Kidney capillary endothelial cell (primary cell): ENCODE results near the gene SRGAP3.

Experiments
- DNase-seq: peaks from one replicate; pipeline ENCODE4 v3.0.0-alpha.2; 2018; ENCODE audit warnings: low spot score

The SRGAP3 gene

DNA sequence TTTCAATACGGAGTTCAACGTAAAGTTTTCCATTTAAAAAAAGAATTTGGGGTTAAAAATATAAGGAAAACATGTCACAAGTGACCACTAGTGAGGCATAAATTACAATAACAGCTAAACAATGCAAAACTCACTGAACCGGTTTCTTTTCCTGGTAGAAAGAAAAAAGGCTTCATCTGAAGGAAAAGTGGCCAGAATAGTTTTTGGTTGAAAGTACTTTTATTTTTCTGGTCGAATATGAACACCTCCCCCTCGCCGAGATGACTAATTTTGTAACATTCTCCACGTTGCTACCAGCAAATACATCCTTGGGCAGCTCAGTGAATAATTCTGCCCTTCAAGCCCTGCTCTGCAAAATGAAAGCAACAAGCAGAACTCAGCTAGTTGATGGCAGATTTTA is 3.9 kb upstream of the SRGAP3 start:
- no peak for DNase-seq

GRCh38 chr3:9251055-9251786 is 1.8 kb upstream of the SRGAP3 start:
- DNase-seq = no peak

GRCh38 chr3:9250236-9250635 is 790 bp upstream of the SRGAP3 start:
- no peak for DNase-seq

GRCh38 chr3:9248522-9249271 is 749 bp downstream of the SRGAP3 start:
- peak; percentile 1 for DNase-seq

DNA sequence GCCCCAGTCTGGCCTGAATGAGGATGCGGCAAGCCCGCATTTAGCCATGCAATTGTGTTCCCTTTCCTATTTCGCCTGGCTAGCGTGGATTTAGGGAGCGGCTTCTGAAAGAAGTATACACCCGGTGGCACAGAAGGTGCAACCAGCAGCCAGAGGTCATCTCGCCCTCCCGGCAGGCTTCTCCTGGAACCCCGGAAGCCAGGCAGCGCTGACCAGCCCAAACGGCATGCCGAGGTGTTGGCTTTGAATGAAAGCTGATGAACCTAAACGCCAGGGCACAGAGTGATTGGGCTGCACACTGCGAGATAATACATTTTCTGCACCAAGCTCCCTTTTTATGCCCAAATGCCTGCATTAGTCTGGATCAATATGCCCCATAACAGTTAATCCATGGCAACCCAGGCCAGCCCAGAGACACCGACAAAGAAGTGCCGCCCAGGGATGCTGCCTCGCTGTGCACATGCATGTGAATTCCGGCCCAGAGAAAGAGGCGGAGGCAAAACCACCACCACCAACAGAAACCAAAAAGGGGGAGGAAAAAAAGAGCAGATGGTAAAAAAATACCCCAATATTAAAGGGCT is 1.4 kb downstream of the SRGAP3 start:
- no peak for DNase-seq

GRCh38 chr3:9247361-9247940 is 2.0 kb downstream of the SRGAP3 start:
- DNase-seq = no peak

- no peak for DNase-seq
These were observed 3.3 kb downstream of the SRGAP3 start for GRCh38 chr3:9246189-9246588.

DNA sequence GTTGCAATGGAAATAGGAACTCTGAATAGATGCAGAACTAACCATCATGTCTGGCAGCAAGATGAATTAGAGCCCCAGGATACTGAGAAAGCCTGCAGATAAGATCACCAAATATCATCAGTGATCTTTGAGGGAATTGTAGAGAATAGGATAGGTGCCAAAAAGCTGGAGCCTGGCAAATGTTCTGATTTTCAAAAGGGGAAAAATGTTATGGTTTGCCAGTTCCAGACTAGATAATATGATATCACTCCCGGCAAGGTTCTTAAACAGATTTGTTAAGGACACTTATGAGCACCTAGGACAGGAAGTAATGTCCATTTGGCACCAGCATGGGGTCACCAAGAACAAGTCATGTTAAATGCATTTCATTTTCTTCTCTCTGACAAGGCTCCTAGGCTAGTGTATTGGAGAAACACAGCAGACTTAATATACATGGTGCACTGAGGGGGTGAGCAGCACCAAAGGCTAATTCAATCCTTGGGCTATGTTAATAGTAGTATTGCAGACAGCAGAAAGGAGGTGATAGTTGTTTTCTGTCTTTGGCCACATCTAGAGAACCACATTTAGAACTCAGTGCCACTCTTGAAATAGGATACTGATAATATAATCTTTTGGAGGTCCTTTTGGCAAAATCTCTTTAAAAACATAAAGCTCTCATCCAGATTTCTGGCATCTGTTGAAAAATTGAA is 4.8 kb downstream of the SRGAP3 start:
- no peak for DNase-seq

DNA sequence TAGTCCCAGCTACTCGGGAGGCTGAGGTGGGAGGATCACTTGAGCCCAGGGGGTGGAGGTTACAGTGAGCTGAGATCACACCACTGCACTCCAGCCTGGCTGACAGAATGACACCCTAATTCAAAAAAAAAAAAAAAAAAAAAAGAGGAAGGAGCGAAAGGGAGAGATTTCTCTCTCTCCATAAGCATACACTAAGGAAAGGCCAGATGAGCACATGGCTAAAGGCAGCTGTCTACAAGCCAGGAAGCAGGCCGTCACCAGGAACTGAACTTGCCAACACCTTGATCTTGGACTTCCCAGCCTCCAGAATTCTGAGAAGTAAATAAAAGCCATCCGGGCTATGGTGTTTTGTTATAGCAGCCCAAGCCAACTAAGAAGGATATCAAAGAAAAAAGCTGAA is 7.5 kb downstream of the SRGAP3 start:
- no peak for DNase-seq

GRCh38 chr3:9239680-9240079 is 9.8 kb downstream of the SRGAP3 start:
- no peak for DNase-seq

GRCh38 chr3:9238721-9239295 is 10.6 kb downstream of the SRGAP3 start:
- DNase-seq = no peak

GRCh38 chr3:9238276-9238675 is 11.2 kb downstream of the SRGAP3 start:
- DNase-seq = no peak

GRCh38 chr3:9233814-9234600 is 15.4 kb downstream of the SRGAP3 start:
- DNase-seq = no peak

- no peak for DNase-seq
These were observed 16.3 kb downstream of the SRGAP3 start for GRCh38 chr3:9233101-9233500.

- no peak for DNase-seq
These were observed 17.5 kb downstream of the SRGAP3 start for GRCh38 chr3:9231937-9232336.

GRCh38 chr3:9231471-9231870 is 18.0 kb downstream of the SRGAP3 start:
- DNase-seq = no peak

- no peak for DNase-seq
These were observed 18.4 kb downstream of the SRGAP3 start for GRCh38 chr3:9231006-9231405.

- DNase-seq = no peak
These were observed 18.9 kb downstream of the SRGAP3 start for GRCh38 chr3:9230596-9230995.

GRCh38 chr3:9229879-9230278 is 19.6 kb downstream of the SRGAP3 start:
- no peak for DNase-seq

- DNase-seq = no peak
These were observed 20.1 kb downstream of the SRGAP3 start for GRCh38 chr3:9229325-9229724.

- no peak for DNase-seq
These were observed 23.1 kb downstream of the SRGAP3 start for GRCh38 chr3:9226326-9226725.
